Stimulated activated CD4-positive, alpha-beta T cell treated with anti-CD3 and anti-CD28 coated beads, Interleukin-12 subunit alpha, Interleukin-12 subunit beta, amount 100 ng/mL, for 24 hours (primary cell): ENCODE data around the gene CPED1.
"Not testable (repeated sequence)": the region's sequence is repeated elsewhere in the genome, so short reads cannot be mapped to it uniquely, and the experiment has no call there.

Experiments
- DNase-seq, 2 experiments: peaks; one replicate each; pipeline ENCODE4 v3.0.0-alpha.2; 2020; ENCODE audit warnings: low read depth in 2 of 2

Gene CPED1

GRCh38 chr7:120996333-120996987 is 7.9 kb downstream of the CPED1 start:
- no peak for DNase-seq

DNA sequence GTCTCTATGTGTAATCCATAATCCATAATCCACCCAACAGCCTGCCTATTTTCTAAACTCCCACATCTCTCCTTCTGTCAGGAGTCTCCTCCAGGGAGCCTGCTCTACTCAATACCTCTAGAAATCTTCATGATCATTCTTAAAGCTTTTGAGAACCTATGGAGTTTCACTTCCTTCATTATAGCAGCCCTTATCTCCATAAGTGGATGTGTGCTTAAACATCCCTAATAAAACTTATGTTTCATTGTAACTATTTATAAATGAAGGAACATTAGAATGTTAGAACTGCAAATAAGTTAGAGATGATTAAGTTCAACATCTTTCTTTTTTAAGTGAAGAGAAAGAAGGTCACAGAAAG is 8.5 kb downstream of the CPED1 start:
- no peak for DNase-seq

DNA sequence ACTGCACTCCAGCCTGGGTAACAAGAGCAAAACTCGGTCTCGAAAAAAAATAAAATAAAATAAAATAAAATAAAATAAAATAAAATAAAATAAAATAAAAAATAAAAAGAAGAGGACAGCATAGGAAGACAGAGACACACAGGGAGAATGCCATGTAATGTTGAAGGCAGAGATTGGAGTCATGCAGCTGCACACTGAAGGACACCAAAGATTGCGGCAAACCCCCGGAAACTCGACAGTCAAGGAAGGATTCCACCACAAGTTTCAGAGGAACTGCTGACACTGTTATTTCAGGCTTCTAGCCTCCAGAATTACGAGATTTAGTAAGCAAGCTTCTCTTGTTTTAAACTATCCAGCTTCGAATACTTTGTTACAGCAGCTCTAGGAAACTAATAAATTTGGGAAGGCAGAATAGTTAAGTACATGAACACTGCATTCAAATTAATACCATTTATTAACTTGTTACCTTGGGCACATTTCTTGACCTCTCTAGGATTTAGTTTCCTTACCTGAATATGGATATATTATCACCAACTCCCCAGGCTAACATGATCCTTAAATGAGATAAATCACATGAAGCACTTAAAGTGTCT is 9.5 kb downstream of the CPED1 start:
- DNase-seq, result no peak

DNA sequence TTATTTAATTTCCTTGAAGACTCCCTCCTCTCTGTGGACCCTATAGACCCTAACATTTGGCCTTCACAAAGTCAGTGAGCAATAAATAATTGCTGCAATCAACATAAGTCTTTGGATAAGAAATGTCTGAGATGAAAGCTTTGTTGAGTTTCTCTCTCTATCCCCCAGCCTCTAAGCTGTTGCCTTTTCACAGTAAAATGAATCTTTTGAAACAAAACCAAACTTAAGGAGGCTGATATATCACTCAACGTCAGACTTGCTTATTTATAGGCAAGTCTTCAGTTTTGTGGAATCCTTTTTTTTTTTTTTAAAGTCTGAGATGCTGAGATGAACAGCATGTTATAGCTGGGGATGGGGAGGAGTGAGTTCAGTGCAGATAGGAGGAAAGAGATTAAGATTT is 10.0 kb downstream of the CPED1 start:
- DNase-seq, result no peak

- DNase-seq, result no peak
These were observed 10.6 kb downstream of the CPED1 start for GRCh38 chr7:120998996-120999565.

DNA sequence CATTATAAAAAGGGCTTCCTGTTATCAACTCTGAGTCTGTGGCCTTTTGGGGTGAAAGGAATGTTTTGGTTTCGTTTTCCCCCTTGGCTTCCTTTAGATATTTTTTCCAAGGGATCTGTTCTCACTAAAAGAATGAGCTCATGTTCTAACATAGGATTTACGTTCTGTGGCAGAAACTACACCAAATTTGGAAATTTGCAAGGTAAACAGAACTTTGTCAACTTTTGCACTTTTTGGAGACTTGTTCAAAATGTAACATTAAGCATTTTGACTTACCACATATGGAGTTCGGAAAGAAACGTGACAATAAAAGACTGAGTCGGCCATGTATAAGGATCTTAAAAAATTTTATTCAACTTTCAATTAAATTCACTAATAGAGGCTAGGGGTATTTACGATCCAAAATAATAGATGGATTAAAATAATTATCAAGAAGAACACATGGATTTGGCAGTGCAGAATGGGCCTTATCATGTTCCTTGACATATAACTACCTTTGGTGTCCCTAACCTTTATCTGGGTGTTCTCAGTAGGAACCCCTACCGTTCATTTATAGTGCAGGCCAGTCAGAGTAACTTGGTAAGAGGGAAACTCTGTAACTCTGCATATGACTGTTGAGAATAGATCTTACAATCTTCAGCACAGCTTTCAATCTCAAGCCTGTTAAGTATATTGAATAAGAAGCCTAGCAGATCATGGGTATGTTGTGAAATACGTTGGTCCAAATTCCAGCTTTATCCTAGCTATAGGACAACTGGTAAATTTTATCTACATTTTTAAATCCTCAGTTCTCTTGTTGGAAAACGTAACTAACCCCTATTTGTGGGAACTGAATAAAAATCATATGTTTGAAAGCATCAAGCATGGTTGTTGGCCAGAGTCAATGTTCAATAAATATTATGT is 11.8 kb downstream of the CPED1 start:
- no peak for DNase-seq

- no peak for DNase-seq
These were observed 12.9 kb downstream of the CPED1 start for GRCh38 chr7:121001234-121001906.

- no peak for DNase-seq
These were observed 13.7 kb downstream of the CPED1 start for GRCh38 chr7:121002048-121002756.

DNA sequence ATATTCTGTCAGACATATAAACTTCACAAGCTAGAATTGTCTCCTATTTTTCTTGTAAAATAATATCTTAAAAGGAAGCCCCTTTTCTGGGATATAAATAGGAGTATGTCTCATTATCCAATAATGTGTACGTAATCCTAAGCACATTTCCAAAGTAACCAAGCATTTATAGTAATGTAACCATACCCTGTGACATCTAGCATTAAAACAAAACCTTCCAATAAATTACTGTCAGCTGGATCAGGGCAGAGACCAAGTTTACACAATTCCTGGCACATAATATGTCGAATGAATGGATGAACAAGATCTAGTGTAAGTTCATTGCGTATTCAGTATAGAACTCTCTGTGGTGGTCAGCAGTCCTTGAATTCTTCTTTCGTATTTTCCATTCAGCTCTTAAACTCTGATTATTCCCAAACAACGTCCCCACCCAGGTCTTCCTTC is 14.3 kb downstream of the CPED1 start:
- no peak for DNase-seq

GRCh38 chr7:121003986-121004685 is 15.6 kb downstream of the CPED1 start:
- DNase-seq, result no peak

GRCh38 chr7:121005058-121005457 is 16.5 kb downstream of the CPED1 start:
- not testable (repeated sequence) for DNase-seq

GRCh38 chr7:121005996-121006584 is 17.6 kb downstream of the CPED1 start:
- DNase-seq, result no peak

DNA sequence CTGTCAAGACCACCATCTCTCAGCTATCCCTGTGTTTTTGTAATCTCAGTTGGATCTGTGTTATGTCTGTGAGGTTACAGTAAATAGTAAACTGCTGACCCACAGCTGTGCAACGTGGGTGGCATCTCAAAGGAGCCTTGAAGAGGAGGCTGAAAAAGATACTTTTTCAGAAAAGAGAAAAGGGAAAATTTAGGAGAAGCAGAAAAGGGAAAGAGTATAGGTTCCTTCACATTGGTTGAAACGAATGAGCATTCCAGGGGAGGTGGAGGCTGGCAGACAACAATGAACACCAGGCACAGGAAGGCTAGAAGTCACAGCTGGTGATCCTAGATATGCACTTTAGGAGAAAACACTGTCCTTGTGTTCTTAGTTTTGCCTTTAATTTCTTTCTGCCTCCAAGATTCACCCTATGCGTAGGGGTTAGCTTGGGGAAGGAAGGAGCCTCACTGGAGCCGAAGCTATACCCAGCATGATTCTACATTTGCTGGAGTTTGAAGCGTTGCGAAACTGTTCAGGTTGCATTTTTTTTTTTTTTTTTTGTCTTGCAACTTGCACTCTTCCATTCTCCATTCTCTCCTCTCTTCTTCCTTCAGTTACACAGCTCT is 18.3 kb downstream of the CPED1 start:
- DNase-seq, result no peak

- no peak for DNase-seq
These were observed 20.3 kb downstream of the CPED1 start for GRCh38 chr7:121008816-121009215.

GRCh38 chr7:121011401-121011800 is 22.9 kb downstream of the CPED1 start:
- DNase-seq, result no peak

- no peak for DNase-seq
These were observed 23.8 kb downstream of the CPED1 start for GRCh38 chr7:121012170-121012874.

- DNase-seq, result no peak
These were observed 24.4 kb downstream of the CPED1 start for GRCh38 chr7:121012919-121013318.

DNA sequence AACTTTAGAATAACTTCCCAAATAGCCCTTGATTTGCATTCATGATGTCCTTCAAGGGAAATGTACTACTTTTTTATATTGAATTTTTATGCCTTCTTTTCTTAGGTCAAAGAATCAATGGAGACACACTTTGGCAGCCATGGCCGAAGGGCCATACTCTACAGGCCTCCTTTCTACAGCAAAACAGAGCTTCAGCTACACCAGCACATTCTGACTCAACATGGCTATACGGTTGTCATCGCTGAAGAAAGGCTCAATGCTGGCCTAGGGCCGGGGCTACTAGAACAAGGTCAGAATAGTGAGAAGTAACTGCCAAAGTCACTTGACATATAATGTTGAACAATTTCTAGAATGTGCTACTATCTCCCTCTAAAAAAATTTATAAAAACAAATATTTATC is 27.0 kb downstream of the CPED1 start:
- no peak for DNase-seq

- DNase-seq, result no peak
These were observed 28.5 kb downstream of the CPED1 start for GRCh38 chr7:121016966-121017365.
